ENCODE measurements around the gene KIF6.

KIF6 gene

GRCh38 chr6:39664173-39664572 is 61.0 kb downstream of the KIF6 start:
- no peak for DNase-seq

GRCh38 chr6:39657355-39658135 is 67.7 kb downstream of the KIF6 start:
- DNase-seq: no peak

GRCh38 chr6:39654121-39654520 is 71.1 kb downstream of the KIF6 start:
- no peak for DNase-seq

GRCh38 chr6:39653612-39654011 is 71.6 kb downstream of the KIF6 start:
- DNase-seq: no peak

DNA sequence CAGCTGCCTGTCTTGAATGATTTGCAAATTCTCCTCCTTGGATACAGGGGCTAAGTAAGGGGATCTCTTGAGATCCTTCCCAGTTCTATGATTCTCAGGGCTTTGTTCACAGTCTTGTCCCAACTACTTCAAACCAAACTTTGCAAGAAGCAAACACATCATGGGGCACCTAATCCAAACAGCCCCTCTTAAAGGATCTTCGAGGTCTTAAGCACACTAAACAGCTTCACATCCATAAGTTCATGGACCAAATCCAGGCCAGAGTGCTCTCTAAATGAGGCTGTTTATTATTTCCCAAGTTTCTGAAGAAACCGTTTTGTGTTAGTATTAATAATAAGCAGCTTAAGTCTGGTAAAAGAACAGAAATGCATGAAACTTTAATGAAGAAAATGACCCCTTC is 75.2 kb downstream of the KIF6 start:
- no peak for DNase-seq

DNA sequence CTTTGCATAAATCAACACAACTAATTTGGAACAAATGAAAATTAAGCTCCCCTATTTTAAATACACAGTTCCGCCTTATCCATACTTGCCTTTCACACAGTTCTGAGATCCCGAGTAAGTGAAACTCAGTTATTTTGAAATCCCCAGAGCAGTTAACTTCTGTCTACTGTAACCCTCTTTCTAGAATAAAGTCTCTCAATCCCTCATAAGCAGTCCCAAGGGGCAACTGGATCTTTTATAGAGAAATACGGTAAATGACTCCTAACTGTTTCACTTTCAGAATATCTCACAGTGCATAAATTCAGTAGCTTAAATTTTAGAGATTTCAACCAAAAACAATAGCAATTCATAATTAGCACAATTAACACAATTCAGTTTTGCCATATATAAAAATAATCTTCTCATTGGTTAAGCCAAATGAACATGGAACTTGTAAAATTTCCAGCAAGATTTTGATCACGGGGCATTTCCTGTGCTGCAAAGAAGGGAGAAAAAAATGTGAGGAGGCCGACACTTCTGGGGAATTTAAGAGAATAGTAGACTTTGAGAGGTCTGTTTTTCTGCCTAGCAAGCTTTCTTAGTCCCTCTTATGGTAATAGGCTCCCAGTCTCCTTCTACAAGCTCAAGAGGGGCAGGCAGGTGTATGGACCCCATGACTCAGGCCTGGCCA is 78.3 kb downstream of the KIF6 start:
- DNase-seq: no peak

- no peak for DNase-seq
Measured at GRCh38 chr6:39642270-39642669, 82.9 kb downstream of the KIF6 start.

- no peak for DNase-seq
Measured at GRCh38 chr6:39638126-39638822, 86.9 kb downstream of the KIF6 start.

GRCh38 chr6:39634646-39635341 is 90.4 kb downstream of the KIF6 start:
- DNase-seq: no peak

GRCh38 chr6:39625209-39625608 is 100.0 kb downstream of the KIF6 start:
- no peak for DNase-seq

- DNase-seq: no peak
Measured at GRCh38 chr6:39623750-39624149, 101.5 kb downstream of the KIF6 start.

DNA sequence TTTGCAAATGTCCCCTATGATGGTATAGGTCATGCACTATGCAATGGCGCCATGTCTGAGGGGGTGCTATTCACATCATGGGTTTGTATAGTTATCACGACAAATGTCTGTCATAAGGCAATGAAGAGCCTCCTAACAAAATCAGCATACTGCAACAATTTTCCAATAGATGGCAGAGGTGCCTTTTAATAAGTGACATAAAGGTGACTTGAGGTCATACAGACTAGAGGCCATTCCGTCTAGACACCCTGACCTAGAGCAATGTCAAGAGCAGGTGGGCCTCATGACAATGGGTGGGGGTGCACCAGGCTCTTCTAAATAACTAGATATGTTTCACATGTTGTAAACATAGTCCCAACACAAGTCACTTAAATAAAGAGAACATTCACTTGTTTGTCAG is 107.7 kb downstream of the KIF6 start:
- no peak for DNase-seq

DNA sequence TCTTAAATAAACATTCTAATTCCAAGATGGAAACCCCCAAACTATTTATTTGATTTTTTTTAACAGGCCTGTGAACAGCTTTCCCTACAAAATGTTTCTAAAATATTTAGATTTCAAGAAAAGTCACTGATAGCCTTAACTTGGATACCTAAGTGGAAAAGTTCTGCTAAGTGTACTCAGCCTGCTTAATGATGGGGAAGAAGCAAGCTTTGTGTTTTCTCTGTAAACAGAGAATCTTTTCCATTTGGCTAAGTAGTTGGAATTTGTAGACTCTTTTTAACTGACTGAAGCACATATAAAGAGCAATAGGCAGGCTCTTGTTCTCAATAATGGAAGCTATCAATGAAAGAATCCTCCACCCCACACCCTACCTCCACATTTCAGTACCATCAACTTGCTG is 108.2 kb downstream of the KIF6 start:
- no peak for DNase-seq

- no peak for DNase-seq
Measured at GRCh38 chr6:39615622-39616021, 109.6 kb downstream of the KIF6 start.

GRCh38 chr6:39614393-39614950 is 110.7 kb downstream of the KIF6 start:
- no peak for DNase-seq

GRCh38 chr6:39610221-39610620 is 115.0 kb downstream of the KIF6 start:
- DNase-seq: no peak

GRCh38 chr6:39608652-39609345 is 116.4 kb downstream of the KIF6 start:
- no peak for DNase-seq

DNA sequence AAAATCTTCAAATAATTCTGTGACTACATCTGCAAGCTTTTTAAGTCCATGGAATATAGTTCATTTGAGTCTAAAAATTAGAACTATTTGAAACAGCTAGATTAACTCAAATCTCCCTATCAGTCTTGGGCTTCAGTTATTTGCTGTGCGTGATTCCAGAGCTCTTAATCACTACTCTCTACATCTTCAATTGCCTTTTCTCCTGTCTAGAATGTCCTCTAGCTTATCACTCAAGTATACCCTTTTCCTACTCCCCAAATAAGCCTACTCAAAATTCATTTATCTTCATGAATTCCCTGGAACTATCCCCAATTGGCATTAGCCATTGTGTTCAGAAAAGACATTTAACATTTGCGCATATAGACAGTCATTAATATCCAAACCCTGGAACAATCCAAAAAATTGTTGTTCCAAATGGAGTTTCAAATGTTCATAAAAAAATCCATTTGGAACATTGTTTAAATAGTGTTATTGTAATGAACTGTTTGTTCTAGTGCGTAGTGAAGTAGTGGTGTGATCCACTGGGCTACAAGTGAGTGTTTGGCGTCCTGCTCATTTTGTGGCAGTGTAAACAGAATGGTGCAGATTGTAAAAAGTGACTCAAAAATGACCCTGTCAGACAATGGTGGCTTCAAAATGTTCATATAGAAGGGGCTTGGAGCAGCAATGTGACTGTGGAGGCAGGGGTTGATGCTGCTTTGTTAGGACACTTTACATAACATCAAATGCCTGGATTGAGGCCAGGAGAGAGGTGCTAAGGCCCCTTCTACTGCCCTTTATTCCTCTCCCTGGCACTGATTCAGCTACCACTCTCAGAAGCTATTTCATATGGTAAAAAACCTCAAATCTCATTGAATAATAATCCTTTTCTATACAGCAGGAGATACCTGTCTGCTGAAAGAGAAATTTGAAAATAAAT is 122.3 kb downstream of the KIF6 start:
- no peak for DNase-seq

DNA sequence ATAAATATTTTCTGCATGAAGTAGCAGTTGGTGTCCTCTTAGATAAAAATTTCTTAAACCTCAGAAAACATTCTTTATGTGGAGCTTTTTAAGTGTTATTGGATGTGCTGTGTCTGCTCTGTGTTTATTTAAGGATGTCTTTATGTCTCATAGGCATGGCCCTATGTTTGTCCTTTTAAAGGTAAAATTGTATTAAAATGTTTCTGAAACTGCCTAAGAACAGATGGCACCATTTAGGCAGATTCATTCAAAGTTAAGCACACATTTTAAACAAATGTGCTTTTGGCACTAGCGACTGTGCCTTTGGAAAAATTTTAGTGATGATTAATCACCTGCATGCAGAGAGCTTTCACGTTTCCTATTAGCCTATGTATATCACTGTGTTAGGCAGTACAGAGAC is 125.2 kb downstream of the KIF6 start:
- no peak for DNase-seq

GRCh38 chr6:39599341-39599740 is 125.9 kb downstream of the KIF6 start:
- DNase-seq: no peak

GRCh38 chr6:39594285-39594684 is 130.9 kb downstream of the KIF6 start:
- no peak for DNase-seq

Measured in inflammatory macrophage (primary cell).